Breast epithelium (tissue), 4 donors: ENCODE results near the gene TAAR9. TPM values are rescaled to one million over a fixed set of nuclear protein-coding genes. Genes with fewer than 3 reads are reported as not detected.

Experiments used
- DNase-seq, 2 donors: peaks; one replicate each; pipeline ENCODE4 v3.0.0-alpha.2; 2019; ENCODE audit warnings: low spot score in 2 of 2
- H3K27ac ChIP-seq, 2 donors: fragments of 200-600 bp; sonication (generic) in 1 of 2; one replicate each; pipeline ENCODE4 v1.5.1; 2016 to 2019; ENCODE audit warnings: mild to moderate bottlenecking in 1 of 2
- H3K27me3 ChIP-seq, 2 donors: fragments of 200-600 bp; sonication (generic) in 1 of 2; one replicate each; pipeline versions ENCODE4 v1.5.1 to v1.6.0; 2017 to 2019; ENCODE audit warnings: control low read depth in 1 of 2, mild to moderate bottlenecking in 1 of 2
- H3K36me3 ChIP-seq: fragments of 200-600 bp; one replicate; pipeline ENCODE4 v1.5.1; 2019
- H3K4me1 ChIP-seq, 2 donors: fragments of 200-600 bp; sonication (generic); one replicate each; pipeline ENCODE4 v1.5.1; 2016 to 2019; ENCODE audit warnings: control low read depth in 1 of 2
- H3K4me3 ChIP-seq, 3 donors: fragments of 200-600 bp; sonication (generic); 1 replicate in 2 of 3; 2 replicates in 1 of 3; pipeline ENCODE4 v1.5.1; 2016 to 2019; ENCODE audit warnings: mild to moderate bottlenecking in 3 of 3, moderate library complexity in 2 of 3
- H3K9me3 ChIP-seq, 2 donors: fragments of 200-600 bp; sonication (generic) in 1 of 2; one replicate each; pipeline ENCODE4 v1.5.1; 2016 to 2019; ENCODE audit warnings: control low read depth in 1 of 2
- POLR2A ChIP-seq: fragments of 450-650 bp; IDR thresholded peaks from one replicate; pipeline ENCODE4 v1.6.1; 2016; ENCODE audit warnings: antibody characterized with exemption, mild to moderate bottlenecking, moderate library complexity
- POLR2AphosphoS5 ChIP-seq, 3 donors: sonication (generic); formaldehyde crosslinking; IDR thresholded peaks; one replicate each; pipeline ENCODE4 v1.6.1; 2017; ENCODE audit warnings: antibody characterized with exemption in 3 of 3
- intact Hi-C: fragments of 100-400 bp; cut with DNase I; formaldehyde crosslinking; loops from one replicate; pipeline ENCODE4 v1.15.1; 2023; ENCODE audit warnings: low total_unique reads
- total RNA-seq, 3 donors: library from RNA; depleted of rRNA; stranded (reverse); fragments of >200 nt; gene quantifications; one replicate each; pipeline ENCODE4 v1.1.0, GENCODE V29; 2016
- TF ChIP-seq, protein P1 (sequence below), 3 donors: fragments of 450-650 bp; IDR thresholded peaks; one replicate each; pipeline ENCODE4 v1.5.1; 2016 to 2017; ENCODE audit warnings: antibody characterized with exemption in 3 of 3, mild to moderate bottlenecking in 3 of 3, moderate library complexity in 3 of 3

TAAR9 gene
- total RNA-seq, 3 donors from 2014 or later = not detected

GRCh38 chr6:132499757-132500156 is 38.3 kb upstream of the TAAR9 start:
- intact Hi-C loops = no loop called here
- H3K4me3 ChIP-seq = no peak overlapping the region
- H3K9me3 ChIP-seq = no peaks in the 10 kb centered on the region
- no peaks in the 10 kb centered on the region for H3K27me3 ChIP-seq
- H3K27ac ChIP-seq = no peak overlapping the region
- no peak for DNase-seq
- peaks cover 0 to 4% of the 10 kb centered on the region in 2 donors for H3K4me1 ChIP-seq
- no peaks in the 10 kb centered on the region for H3K36me3 ChIP-seq
- TF ChIP-seq, protein P1, sequence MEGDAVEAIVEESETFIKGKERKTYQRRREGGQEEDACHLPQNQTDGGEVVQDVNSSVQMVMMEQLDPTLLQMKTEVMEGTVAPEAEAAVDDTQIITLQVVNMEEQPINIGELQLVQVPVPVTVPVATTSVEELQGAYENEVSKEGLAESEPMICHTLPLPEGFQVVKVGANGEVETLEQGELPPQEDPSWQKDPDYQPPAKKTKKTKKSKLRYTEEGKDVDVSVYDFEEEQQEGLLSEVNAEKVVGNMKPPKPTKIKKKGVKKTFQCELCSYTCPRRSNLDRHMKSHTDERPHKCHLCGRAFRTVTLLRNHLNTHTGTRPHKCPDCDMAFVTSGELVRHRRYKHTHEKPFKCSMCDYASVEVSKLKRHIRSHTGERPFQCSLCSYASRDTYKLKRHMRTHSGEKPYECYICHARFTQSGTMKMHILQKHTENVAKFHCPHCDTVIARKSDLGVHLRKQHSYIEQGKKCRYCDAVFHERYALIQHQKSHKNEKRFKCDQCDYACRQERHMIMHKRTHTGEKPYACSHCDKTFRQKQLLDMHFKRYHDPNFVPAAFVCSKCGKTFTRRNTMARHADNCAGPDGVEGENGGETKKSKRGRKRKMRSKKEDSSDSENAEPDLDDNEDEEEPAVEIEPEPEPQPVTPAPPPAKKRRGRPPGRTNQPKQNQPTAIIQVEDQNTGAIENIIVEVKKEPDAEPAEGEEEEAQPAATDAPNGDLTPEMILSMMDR (IDR thresholded peaks at IDR 0.05) = no peak
- no peak for TF ChIP-seq POLR2A
- no peak for TF ChIP-seq POLR2AphosphoS5 (IDR thresholded peaks at IDR 0.05)

- TF ChIP-seq POLR2AphosphoS5 (IDR thresholded peaks at IDR 0.05) (no peak), POLR2A (no peak)
- TF ChIP-seq, protein P1 (IDR thresholded peaks at IDR 0.05) = no peak
- Histone ChIP-seq H3K27me3 (no peaks in the 10 kb centered on the region), H3K9me3 (no peaks in the 10 kb centered on the region), H3K27ac (no peak overlapping the region), H3K36me3 (no peaks in the 10 kb centered on the region), H3K4me3 (no peak overlapping the region), H3K4me1 (peaks cover 0 to 3% of the 10 kb centered on the region in 2 donors)
- DNase-seq = no peak
- intact Hi-C loops = no loop called here
These were observed 33.3 kb upstream of the TAAR9 start for GRCh38 chr6:132504757-132505156.

DNA sequence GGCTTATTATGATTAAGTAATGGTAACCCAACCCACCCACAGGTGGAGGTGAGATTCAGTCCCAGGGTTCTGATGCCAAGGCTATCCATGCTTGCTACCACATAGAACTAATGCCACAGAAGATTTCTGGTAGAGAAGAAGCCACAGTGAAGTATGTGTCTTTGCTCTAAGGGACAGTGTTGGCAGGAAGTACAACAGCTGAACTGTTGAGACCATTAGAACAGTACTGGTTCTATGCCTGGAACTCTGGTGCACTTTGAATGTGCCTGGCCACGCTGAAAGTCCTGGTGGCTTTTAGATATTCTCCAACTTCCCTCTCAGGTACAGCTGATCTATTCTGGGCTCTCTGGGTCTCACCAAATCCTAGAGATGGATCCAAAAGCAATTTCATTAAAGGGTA is 32.9 kb upstream of the TAAR9 start:
- no peaks in the 10 kb centered on the region for H3K9me3 ChIP-seq
- intact Hi-C loops = no loop called here
- no peak for DNase-seq
- H3K36me3 ChIP-seq = no peaks in the 10 kb centered on the region
- TF ChIP-seq POLR2A (no peak), POLR2AphosphoS5 (IDR thresholded peaks at IDR 0.05) (no peak)
- TF ChIP-seq, protein P1 (IDR thresholded peaks at IDR 0.05) = no peak
- H3K4me3 ChIP-seq = no peak overlapping the region
- no peaks in the 10 kb centered on the region for H3K27me3 ChIP-seq
- H3K27ac ChIP-seq = peak overlapping the region in 1 of 2 donors; percentile 5
- H3K4me1 ChIP-seq = peaks cover 0 to 3% of the 10 kb centered on the region in 2 donors

DNA sequence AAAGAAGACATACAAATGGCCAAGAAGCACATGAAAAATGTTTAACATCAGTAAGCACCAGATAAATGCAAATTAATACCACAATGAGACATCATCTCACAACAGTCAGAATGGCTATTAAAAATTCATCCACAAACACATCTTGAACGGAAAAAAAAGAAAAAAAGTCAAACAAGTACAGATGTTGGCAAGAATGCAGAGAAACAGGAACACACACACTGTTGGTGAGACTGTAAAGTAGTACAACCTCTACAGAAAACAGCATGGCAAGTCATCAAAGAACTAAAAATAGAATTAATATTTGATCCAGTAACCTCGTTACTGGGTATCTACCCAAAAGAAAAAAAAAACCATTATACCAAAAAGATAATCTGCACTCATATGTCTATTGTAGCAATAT is 31.6 kb upstream of the TAAR9 start:
- TF ChIP-seq POLR2A (no peak), POLR2AphosphoS5 (IDR thresholded peaks at IDR 0.05) (no peak)
- TF ChIP-seq, protein P1 (IDR thresholded peaks at IDR 0.05) = no peak
- no peaks in the 10 kb centered on the region for H3K36me3 ChIP-seq
- intact Hi-C loops = no loop called here
- no peak for DNase-seq
- H3K27ac ChIP-seq = no peak overlapping the region
- no peaks in the 10 kb centered on the region for H3K9me3 ChIP-seq
- peaks cover 0 to 3% of the 10 kb centered on the region in 2 donors for H3K4me1 ChIP-seq
- H3K27me3 ChIP-seq = no peaks in the 10 kb centered on the region
- no peak overlapping the region for H3K4me3 ChIP-seq

- Histone ChIP-seq H3K4me1 (peaks cover 0 to 3% of the 10 kb centered on the region in 2 donors), H3K27me3 (no peaks in the 10 kb centered on the region), H3K27ac (no peak overlapping the region), H3K36me3 (no peaks in the 10 kb centered on the region), H3K4me3 (no peak overlapping the region), H3K9me3 (no peaks in the 10 kb centered on the region)
- DNase-seq = no peak
- TF ChIP-seq, protein P1 (IDR thresholded peaks at IDR 0.05) = no peak
- TF ChIP-seq POLR2AphosphoS5 (IDR thresholded peaks at IDR 0.05) (no peak), POLR2A (no peak)
- intact Hi-C loops = no loop called here
These were observed 30.9 kb upstream of the TAAR9 start for GRCh38 chr6:132506869-132507808.
